Stimulated activated naive B cell treated with anti-CD40 and anti-IgM and Interleukin-4, amounts not matched to agents 10 μg/mL and 1 μg/mL and 100 μg/mL, for 72 hours (primary cell): ENCODE measurements around the gene ARHGAP5.
"Not testable (repeated sequence)": the region's sequence is repeated elsewhere in the genome, so short reads cannot be mapped to it uniquely, and the experiment has no call there.

Source experiments
- ATAC-seq, 2 donors: fragments of 150-1000 bp; cut with Tn5 transposase; replicated peaks; 2 replicates each; pipeline ENCODE4 v1.10.0; 2021; ENCODE audit warnings: moderate library complexity in 1 of 2
- DNase-seq: peaks from one replicate; pipeline ENCODE4 v3.0.0; 2021
- H3K27ac Mint-ChIP-seq: one replicate; pipeline ENCODE4 v1.8.0; 2022; ENCODE audit warnings: mild to moderate bottlenecking, mixed read lengths
- H3K27me3 Mint-ChIP-seq, 2 donors: one replicate each; pipeline ENCODE4 v1.8.0; 2022; ENCODE audit warnings: mixed read lengths in 2 of 2
- H3K36me3 Mint-ChIP-seq, 2 donors: one replicate each; pipeline ENCODE4 v1.8.0; 2022; ENCODE audit warnings: mixed read lengths in 2 of 2, mild to moderate bottlenecking in 1 of 2
- H3K4me1 Mint-ChIP-seq, 2 donors: one replicate each; pipeline ENCODE4 v1.8.0; 2022; ENCODE audit warnings: mixed read lengths in 2 of 2, mild to moderate bottlenecking in 1 of 2
- H3K4me3 Mint-ChIP-seq, 2 donors: one replicate each; pipeline ENCODE4 v1.8.0; 2022; ENCODE audit warnings: mild to moderate bottlenecking in 2 of 2, mixed read lengths in 2 of 2, moderate library complexity in 1 of 2
- H3K9me3 Mint-ChIP-seq, 2 donors: one replicate each; pipeline ENCODE4 v1.8.0; 2022; ENCODE audit warnings: mixed read lengths in 2 of 2, mild to moderate bottlenecking in 1 of 2

Gene ARHGAP5

DNA sequence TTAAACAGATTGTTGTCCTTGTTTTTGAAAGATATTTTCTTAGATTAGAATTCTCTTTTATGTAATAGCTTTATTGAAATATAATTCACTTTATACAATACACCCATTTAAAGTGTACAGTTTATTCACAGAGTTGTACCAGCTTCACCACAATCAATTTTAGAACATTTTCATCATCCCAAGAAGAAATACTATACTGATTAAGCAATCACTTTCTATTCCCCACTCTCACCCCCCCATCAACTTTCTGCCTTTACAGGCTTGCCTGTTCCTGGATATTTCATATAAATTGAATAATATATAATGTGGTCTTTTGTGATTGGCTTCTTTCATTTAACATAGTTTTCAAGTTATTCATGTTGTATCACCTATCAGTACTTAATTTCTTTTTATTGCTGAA is 44.4 kb downstream of the ARHGAP5 start:
- Mint-ChIP-seq H3K4me1 (peaks cover 3 to 5% of the 10 kb centered on the region in 2 donors), H3K27ac (no peak overlapping the region), H3K36me3 (peaks cover 20 to 38% of the 10 kb centered on the region in 2 donors), H3K9me3 (peaks cover 0 to 2% of the 10 kb centered on the region in 2 donors), H3K4me3 (no peak overlapping the region), H3K27me3 (no peaks in the 10 kb centered on the region)
- no peak for DNase-seq
- no peak for ATAC-seq

DNA sequence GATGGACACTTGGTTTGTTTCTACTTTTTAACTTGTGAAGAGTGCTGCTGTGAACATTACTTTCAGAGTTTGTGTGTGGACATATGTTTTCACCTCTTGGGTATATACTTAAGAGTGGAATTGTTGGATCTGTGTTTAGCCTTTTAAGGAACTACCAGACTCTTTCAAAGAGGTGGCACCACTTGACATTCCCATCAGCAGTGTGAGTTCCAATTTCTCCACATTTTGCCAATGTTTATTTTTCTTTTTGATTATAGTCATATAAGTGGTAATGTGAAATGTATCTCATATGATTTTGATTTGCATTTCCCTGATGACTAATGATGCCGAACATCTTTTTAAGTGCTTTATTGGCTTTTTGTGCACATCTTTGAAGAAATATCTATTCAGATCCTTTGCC is 44.8 kb downstream of the ARHGAP5 start:
- no peak overlapping the region for H3K27ac Mint-ChIP-seq
- H3K27me3 Mint-ChIP-seq, result no peaks in the 10 kb centered on the region
- peaks cover 23 to 41% of the 10 kb centered on the region in 2 donors for H3K36me3 Mint-ChIP-seq
- ATAC-seq (no peak), DNase-seq (no peak)
- H3K4me1 Mint-ChIP-seq, result peaks cover 3 to 5% of the 10 kb centered on the region in 2 donors
- peaks cover 0 to 4% of the 10 kb centered on the region in 2 donors for H3K9me3 Mint-ChIP-seq
- no peak overlapping the region for H3K4me3 Mint-ChIP-seq

DNA sequence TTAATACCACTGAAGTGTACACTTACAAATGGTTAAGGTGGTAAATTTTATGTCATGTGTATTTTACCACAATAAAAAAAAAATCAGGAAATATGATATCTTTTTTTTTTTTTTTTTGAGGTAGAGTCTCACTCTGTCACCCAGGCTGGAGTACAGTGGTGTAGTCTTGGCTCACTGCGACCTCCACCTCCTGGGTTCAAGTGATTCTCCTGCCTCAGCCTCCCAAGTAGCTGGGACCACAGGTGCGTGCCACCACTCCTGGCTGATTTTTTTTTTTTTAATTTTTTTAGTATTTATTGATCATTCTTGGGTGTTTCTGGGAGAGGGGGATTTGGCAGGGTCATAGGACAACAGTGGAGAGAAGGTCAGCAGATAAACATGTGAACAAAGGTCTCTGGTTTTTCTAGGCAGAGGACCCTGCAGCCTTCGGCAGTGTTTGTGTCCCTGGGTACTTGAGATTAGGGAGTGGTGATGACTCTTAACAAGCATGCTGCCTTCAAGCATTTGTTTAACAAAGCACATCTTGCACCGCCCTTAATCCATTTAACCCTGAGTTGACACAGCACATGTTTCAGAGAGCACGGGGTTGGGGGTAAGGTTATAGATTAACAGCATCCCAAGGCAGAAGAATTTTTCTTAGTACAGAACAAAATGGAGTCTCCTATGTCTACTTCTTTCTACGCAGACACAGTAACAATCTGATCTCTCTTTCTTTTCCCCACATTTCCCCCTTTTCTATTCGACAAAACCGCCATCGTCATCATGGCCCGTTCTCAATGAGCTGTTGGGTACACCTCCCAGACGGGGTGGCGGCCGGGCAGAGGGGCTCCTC is 50.0 kb downstream of the ARHGAP5 start:
- DNase-seq, H3K4me1 Mint-ChIP-seq, H3K9me3 Mint-ChIP-seq, ATAC-seq, H3K27ac Mint-ChIP-seq, H3K27me3 Mint-ChIP-seq, H3K4me3 Mint-ChIP-seq: not testable (repeated sequence)
- H3K36me3 Mint-ChIP-seq, result peaks cover 49 to 69% of the 10 kb centered on the region in 2 donors

DNA sequence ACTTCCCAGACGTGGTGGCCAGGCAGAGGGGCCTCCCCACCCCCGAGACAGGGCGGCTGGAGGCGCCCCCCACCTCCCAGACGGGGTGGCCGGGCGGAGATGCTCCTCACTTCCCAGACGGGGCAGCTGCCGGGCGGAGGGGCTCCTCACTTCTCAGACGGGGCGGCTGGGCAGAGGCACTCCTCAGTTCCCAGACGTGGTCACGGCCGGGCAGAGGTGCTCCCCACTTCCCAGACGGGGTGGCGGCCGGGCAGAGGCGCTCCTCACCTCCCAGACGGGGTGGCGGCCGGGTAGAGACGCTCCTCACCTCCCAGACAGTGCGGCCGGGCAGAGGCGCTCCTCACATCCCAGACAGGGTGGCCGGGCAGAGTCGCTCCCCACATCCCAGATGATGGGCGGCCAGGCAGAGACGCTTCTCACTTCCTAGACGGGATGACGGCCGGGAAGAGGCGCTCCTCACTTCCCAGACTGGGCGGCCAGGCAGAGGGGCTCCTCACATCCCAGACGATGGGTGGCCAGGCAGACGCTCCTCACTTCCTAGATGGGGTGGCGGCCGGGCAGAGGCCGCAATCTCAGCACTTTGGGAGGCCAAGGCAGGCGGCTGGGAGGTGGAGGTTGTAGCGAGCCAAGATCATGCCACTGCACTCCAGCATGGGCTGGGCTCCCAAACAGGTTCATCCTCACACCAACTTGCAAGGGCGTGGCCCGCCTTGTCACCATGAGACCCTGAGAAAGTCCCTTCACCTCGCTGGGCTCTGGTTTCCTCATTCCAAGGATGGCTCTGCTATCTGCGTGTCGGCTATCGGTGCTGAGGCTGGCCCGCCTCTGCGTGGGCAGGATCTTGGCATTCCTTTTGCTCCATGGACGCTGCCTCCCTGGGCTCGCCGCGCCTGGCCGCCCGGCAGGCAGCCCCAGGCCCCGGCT is 50.9 kb downstream of the ARHGAP5 start:
- H3K27me3 Mint-ChIP-seq, DNase-seq, H3K9me3 Mint-ChIP-seq, ATAC-seq, H3K27ac Mint-ChIP-seq, H3K4me3 Mint-ChIP-seq, H3K4me1 Mint-ChIP-seq: not testable (repeated sequence)
- peaks cover 47 to 65% of the 10 kb centered on the region in 2 donors for H3K36me3 Mint-ChIP-seq

DNA sequence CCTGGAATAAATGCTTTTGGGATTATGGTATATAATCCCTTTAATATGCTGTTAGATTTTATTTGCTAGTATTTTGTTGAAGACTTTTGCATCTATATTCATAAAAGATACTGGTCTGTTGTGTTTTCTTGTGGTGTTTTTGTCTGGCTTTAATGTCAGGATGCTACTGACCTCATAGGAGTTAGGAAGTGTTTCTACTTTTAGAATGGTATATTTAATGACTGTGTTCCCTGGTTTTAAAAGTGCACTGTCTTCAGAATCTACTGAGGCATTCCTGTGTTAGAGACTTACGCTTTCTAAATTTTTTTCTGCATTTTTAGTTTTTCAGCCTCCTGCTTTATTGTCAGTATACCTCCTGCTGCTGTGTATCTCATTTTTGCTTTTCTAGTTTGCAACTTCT is 51.6 kb downstream of the ARHGAP5 start:
- DNase-seq (no peak), ATAC-seq (no peak)
- Mint-ChIP-seq H3K27ac (no peak overlapping the region), H3K4me3 (no peak overlapping the region), H3K27me3 (no peaks in the 10 kb centered on the region), H3K4me1 (peaks cover 6 to 10% of the 10 kb centered on the region in 2 donors), H3K36me3 (peaks cover 45 to 71% of the 10 kb centered on the region in 2 donors), H3K9me3 (peaks cover 5 to 8% of the 10 kb centered on the region in 2 donors)

DNA sequence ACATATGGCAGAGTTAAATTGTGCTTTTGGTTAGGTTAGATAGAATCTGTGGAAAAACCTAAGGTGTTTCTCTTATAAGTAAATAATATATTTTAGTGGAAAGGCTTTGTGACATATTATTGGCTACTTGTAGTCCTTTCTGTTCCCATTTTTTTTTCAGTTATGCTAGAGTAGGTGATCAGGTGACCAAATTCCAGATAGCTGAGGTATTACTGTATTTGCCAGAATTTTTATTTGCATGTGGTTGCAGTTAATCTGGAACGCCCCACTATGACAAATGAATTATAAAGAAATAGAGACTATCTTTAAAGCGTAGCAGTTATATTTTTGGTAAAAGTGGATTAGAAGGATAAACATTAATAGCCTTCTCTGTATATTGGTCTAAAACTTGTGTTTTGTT is 52.0 kb downstream of the ARHGAP5 start:
- no peaks in the 10 kb centered on the region for H3K27me3 Mint-ChIP-seq
- H3K4me3 Mint-ChIP-seq, result no peak overlapping the region
- peaks cover 5 to 8% of the 10 kb centered on the region in 2 donors for H3K9me3 Mint-ChIP-seq
- peaks cover 4 to 11% of the 10 kb centered on the region in 2 donors for H3K4me1 Mint-ChIP-seq
- no peak for ATAC-seq
- no peak overlapping the region for H3K27ac Mint-ChIP-seq
- H3K36me3 Mint-ChIP-seq, result peaks cover 45 to 68% of the 10 kb centered on the region in 2 donors
- no peak for DNase-seq

DNA sequence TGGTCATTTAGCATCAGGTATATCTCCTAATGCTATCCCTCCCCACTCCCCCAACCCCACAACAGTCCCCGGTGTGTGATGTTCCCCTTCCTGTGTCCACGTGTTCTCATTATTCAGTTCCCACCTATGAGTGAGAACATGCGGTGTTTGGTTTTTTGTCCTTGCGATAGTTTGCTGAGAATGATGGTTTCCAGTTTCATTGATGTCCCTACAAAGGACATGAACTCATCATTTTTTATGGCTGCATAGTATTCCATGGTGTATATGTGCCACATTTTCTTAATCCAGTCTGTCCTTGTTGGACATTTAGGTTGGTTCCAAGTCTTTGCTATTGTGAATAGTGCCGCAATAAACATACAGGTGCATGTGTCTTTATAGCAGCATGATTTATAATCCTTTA is 54.6 kb downstream of the ARHGAP5 start:
- H3K27me3 Mint-ChIP-seq, H3K27ac Mint-ChIP-seq, H3K9me3 Mint-ChIP-seq, ATAC-seq, H3K4me3 Mint-ChIP-seq, DNase-seq: not testable (repeated sequence)
- peaks cover 39 to 68% of the 10 kb centered on the region in 2 donors for H3K36me3 Mint-ChIP-seq
- peaks cover 4 to 10% of the 10 kb centered on the region in 2 donors for H3K4me1 Mint-ChIP-seq

DNA sequence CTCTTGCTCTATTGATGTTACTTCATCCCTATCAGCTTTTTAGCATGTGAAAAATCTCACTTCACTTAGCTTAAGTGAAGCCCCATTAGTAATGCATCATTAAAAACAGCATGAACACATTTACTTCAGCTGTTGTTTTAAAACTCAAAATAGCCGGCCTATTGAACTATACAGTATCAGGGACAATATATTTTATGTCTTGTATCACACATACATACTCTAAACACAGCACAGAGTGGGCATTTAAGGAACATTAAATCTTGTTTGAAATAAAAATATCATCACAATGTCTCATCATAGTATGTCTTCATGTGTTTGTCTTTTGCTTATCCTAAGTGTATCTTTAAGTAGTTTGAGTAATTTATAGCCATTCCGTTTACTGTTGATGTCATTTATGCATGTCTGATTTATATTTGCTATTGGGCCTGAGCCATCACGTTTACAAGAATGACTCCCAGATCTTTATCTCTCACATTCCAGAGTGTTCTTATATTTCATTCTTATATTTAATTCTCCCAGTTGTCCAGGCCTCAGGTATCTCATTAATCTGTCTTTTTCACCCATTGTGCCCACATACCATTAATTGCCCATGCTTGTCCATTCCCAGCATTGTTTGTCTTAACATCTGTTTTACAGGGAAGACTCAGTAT is 57.5 kb downstream of the ARHGAP5 start:
- Mint-ChIP-seq H3K27ac (peak overlapping the region; percentile 65), H3K4me3 (no peak overlapping the region), H3K4me1 (peaks cover 0 to 10% of the 10 kb centered on the region in 2 donors), H3K27me3 (no peaks in the 10 kb centered on the region), H3K36me3 (peaks cover 33 to 62% of the 10 kb centered on the region in 2 donors), H3K9me3 (peaks cover 0 to 4% of the 10 kb centered on the region in 2 donors)
- DNase-seq, result no peak
- ATAC-seq, result no peak

DNA sequence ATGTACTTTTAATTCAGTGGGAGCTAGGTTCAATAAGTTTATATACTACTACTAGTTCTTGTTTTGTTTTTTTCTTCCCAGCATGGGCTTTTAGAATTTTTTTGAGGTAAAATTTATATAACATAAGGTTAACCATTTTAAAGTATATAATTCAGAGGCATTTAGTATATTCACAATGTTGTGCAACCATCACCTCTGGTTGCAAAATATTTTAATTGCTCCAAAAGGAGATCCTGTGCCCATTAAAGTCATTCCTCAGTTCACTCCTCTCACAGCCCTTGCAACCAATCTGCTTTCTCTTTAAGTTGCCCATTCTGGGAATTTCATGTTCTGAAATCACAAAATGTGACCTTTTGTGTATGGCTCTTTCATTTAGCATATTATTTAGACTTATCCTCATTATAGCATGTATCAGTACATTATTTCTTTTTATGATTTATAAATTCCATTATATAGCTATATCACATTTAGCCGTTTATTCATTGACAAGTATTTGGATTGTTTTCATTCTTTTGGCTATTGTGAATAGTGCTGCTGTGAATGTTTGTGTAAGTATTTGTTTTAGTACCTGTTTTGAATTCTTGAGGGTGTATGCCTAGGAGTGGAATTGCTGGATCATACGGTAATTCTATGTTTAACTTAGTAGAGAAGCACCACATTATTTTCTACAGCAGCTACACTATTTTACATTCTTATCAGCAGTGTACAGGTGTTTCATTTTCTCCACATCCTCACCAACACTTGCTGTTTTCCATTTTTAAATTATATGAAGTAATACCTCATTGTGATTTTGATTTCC is 59.1 kb downstream of the ARHGAP5 start:
- ATAC-seq, result no peak

DNA sequence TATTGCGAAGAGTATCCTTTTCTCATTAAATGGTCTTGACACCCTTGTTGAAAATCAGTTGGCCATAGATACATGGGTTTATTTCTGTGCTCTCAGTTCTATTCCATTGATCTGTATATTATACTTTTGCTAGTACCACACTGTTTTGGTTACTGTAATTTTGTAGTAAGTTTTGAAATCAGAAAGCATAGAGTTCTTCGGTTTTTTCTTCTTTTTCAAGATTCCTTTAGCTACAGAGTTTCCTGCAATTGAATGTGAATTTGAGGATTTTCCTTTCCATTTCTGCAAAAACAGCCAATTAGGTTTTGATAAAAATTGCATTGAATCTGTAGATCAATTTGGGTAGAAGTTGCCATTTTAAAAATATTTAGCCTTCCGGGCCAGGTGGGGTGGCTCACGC is 60.2 kb downstream of the ARHGAP5 start:
- Mint-ChIP-seq H3K27ac (no peak overlapping the region), H3K9me3 (peaks cover 0 to 1% of the 10 kb centered on the region in 2 donors), H3K27me3 (no peaks in the 10 kb centered on the region), H3K4me1 (peaks cover 2 to 10% of the 10 kb centered on the region in 2 donors), H3K36me3 (peaks cover 27 to 54% of the 10 kb centered on the region in 2 donors), H3K4me3 (no peak overlapping the region)
- no peak for ATAC-seq
- no peak for DNase-seq

More for the DNA sequence above, 59.1 kb downstream of the ARHGAP5 start:
- Mint-ChIP-seq H3K4me1 (peaks cover 2 to 10% of the 10 kb centered on the region in 2 donors), H3K36me3 (peaks cover 31 to 59% of the 10 kb centered on the region in 2 donors), H3K27me3 (no peaks in the 10 kb centered on the region), H3K4me3 (no peak overlapping the region), H3K27ac (no peak overlapping the region), H3K9me3 (peaks cover 0 to 4% of the 10 kb centered on the region in 2 donors)
- no peak for DNase-seq

DNA sequence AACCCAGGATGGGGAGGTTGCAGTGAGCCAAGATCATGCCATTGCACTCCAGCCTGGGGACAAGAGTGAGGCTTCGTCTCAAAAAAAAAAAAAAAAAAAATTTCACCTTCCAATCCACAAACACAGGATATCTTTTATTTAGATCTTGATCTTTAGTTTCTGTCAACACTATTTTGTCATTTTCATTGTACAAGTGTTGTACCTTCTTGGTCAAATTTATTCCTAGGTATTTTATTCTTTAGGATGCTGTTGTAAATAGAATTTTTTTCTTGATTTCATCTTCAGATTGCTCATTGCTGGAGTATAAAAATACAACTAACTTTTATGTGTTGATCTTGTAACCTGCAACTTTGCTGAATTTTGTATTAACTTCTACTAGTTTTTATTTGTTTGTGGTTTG is 60.8 kb downstream of the ARHGAP5 start:
- Mint-ChIP-seq H3K27me3 (no peaks in the 10 kb centered on the region), H3K4me1 (peaks cover 2 to 10% of the 10 kb centered on the region in 2 donors), H3K9me3 (peaks cover 0 to 1% of the 10 kb centered on the region in 2 donors), H3K36me3 (peaks cover 26 to 53% of the 10 kb centered on the region in 2 donors), H3K4me3 (no peak overlapping the region), H3K27ac (no peak overlapping the region)
- ATAC-seq (no peak), DNase-seq (no peak)

DNA sequence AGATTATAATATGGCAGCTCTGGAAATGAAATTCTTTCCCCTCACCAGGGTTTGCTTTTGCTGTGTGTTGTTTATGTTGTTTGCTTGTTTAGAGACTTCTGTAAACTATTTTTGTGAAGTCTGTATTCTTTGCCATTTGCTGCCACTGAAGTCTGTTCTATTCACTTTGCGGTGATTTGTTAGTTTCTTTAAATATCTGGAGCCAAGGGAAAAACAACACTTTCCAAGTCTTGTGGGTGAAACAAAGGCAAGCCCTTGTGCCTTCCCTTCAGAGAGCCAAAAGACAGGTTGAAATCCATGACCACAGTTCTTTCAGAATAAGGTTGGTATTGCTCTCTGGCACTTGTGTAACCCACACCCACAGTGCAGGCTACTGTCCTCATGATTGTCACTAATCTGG is 65.2 kb downstream of the ARHGAP5 start:
- H3K27ac Mint-ChIP-seq, result no peak overlapping the region
- no peaks in the 10 kb centered on the region for H3K9me3 Mint-ChIP-seq
- H3K36me3 Mint-ChIP-seq, result peaks cover 27 to 28% of the 10 kb centered on the region in 2 donors
- H3K27me3 Mint-ChIP-seq, result no peaks in the 10 kb centered on the region
- ATAC-seq, result no peak
- H3K4me1 Mint-ChIP-seq, result peaks cover 0 to 2% of the 10 kb centered on the region in 2 donors
- H3K4me3 Mint-ChIP-seq, result no peak overlapping the region
- DNase-seq, result no peak

DNA sequence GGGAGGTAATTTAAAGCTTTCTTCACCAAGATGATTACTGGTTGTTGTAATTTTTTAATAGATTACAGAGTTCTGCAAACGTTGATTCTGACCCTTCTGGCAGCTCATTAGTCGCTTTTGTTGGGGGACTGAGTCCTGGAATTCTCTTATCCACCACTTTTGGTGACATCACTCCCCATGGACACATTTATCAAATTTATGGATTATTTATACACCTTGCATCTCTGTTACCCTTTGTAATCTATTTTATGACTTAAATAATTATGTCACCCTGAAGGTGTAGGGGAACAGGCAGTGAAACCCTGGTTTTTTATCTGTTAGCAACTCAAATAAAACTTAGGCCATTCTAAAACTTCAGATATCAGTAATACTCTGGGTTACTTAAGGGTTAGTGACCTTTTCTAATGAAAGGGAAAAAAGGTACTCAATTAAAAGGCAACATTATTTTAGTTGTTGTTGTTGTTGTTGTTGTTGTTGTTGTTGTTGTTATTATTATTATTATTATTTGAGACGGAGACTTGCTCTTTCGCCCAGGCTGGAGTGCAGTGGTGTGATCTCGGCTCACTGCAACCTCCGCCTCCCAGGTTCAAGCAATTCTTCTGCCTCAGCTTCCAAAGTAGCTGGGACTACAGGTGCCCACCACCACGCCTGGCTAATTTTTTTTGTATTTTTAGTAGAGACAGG is 65.8 kb downstream of the ARHGAP5 start:
- Mint-ChIP-seq H3K27ac (no peak overlapping the region), H3K36me3 (peaks cover 22 to 25% of the 10 kb centered on the region in 2 donors), H3K4me3 (no peak overlapping the region), H3K27me3 (no peaks in the 10 kb centered on the region), H3K9me3 (no peaks in the 10 kb centered on the region), H3K4me1 (peaks cover 0 to 2% of the 10 kb centered on the region in 2 donors)
- DNase-seq (no peak), ATAC-seq (no peak)
